IPS-18a (cell line): ENCODE measurements around the gene PPP3R1.

Experiments
- H3K27ac ChIP-seq: one replicate; pipeline ENCODE4 v1.5.1; 2013; ENCODE audit warnings: low read length
- H3K27me3 ChIP-seq: one replicate; pipeline ENCODE4 v1.6.1; 2013; ENCODE audit warnings: mild to moderate bottlenecking, low read length; ENCODE audit not compliant: control insufficient read depth, insufficient read depth
- H3K36me3 ChIP-seq: one replicate; pipeline ENCODE4 v1.6.1; 2013; ENCODE audit warnings: low read depth, low read length; ENCODE audit not compliant: control insufficient read depth
- H3K4me1 ChIP-seq: one replicate; pipeline ENCODE4 v1.6.1; 2013; ENCODE audit warnings: low read depth, low read length; ENCODE audit not compliant: control insufficient read depth
- H3K4me3 ChIP-seq: one replicate; pipeline ENCODE4 v1.5.1; 2013; ENCODE audit warnings: low read length
- H3K9ac ChIP-seq: one replicate; pipeline ENCODE4 v1.6.1; 2013; ENCODE audit warnings: mild to moderate bottlenecking, low read length, moderate library complexity
- H3K9me3 ChIP-seq: one replicate; pipeline ENCODE4 v1.6.1; 2013; ENCODE audit warnings: low read depth, low read length; ENCODE audit not compliant: control insufficient read depth

PPP3R1 gene

DNA sequence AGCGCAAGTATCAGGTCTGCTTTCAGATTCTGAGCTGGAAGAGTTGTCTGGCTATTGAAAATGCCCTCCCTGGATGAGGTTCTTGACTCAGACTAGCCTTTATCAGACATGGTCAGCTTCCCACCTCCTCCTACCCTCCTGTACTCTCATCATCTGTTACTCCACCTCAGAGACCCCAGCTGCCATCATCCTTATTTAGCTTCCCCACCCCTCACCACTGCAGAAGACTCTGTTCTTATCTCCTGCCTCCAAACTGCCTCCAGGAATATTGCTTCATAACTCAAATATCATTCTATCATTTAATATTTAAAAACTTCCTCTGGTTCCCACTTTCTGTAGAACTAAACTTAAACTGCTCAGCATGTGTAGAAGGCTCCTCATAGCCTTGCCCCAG lies 31.1 kb upstream of the PPP3R1 start:
- no peaks in the 10 kb centered on the region for H3K9me3 ChIP-seq
- no peaks in the 10 kb centered on the region for H3K27me3 ChIP-seq
- H3K36me3 ChIP-seq: no peaks in the 10 kb centered on the region
- no peak overlapping the region for H3K27ac ChIP-seq
- no peaks in the 10 kb centered on the region for H3K4me1 ChIP-seq
- H3K9ac ChIP-seq: no peak overlapping the region
- no peak overlapping the region for H3K4me3 ChIP-seq

DNA sequence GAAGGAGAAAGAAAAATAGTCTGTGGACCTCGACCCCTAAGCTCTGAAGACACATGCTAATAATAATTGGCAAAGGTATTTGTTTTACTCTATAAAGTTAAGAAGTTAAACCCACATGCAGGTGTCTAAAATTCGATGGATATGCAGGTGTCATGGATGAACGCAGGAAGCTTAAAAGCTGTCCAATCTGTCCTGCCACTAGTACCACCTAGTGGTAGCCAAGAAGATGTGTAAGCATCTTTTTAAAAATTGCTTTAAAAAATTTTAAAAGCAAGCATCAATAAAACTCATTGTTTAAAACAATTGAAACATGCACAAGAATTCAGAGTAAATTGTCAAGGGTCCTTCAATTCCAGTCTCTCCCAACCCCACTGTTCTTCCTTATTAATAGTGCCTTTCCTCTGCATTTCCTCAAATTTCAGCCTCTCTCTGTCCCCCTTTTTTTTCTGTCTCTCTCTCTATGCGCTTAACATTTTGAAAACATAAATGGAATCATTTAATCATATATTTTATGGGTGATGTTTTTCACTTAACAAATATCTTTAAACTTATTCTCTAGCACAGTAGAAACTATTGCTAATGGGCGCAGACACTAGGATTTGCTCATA lies 30.6 kb upstream of the PPP3R1 start:
- H3K36me3 ChIP-seq: no peaks in the 10 kb centered on the region
- H3K9ac ChIP-seq: no peak overlapping the region
- no peak overlapping the region for H3K4me3 ChIP-seq
- H3K27me3 ChIP-seq: no peaks in the 10 kb centered on the region
- H3K4me1 ChIP-seq: no peaks in the 10 kb centered on the region
- no peaks in the 10 kb centered on the region for H3K9me3 ChIP-seq
- H3K27ac ChIP-seq: no peak overlapping the region

DNA sequence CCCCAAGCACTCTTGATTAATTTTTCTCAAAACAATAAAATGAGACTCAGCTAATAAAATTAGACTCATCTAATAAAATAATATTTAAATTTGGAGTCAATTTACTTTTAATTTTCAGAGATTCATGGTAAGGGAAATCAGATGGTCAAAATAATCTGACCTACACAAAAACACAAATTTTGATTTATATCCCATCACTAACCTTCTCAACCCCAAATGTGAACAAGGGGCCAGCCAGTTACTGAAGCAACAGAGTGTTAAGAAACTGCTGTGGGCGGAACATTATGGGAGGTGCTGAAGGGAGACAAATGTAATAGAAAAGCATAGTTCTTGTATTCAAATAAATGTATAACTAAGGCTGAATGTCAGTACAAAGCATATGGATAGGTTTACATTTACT lies 28.5 kb upstream of the PPP3R1 start:
- no peaks in the 10 kb centered on the region for H3K27me3 ChIP-seq
- no peaks in the 10 kb centered on the region for H3K36me3 ChIP-seq
- H3K27ac ChIP-seq: no peak overlapping the region
- no peak overlapping the region for H3K4me3 ChIP-seq
- H3K9ac ChIP-seq: no peak overlapping the region
- H3K9me3 ChIP-seq: no peaks in the 10 kb centered on the region
- H3K4me1 ChIP-seq: no peaks in the 10 kb centered on the region

DNA sequence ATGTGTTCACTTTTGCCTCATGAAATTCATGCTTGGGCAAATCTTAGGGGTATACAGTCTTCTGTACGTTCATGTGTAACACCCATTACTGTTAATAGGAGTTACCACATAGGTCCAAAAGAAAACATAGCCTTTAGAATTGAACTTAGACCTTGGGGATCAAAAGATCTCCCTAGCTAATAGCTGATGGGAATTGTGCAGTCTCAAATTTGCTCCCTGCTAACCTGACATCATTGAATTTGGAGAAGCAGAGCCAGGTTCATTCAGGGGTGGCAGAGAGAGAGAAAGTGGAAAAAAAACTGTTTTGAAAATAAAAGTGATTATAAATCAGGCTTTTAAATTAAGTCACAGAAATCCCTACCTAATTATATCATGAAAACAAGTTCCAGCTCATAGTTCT lies 28.0 kb upstream of the PPP3R1 start:
- Histone ChIP-seq H3K9me3 (no peaks in the 10 kb centered on the region), H3K4me1 (no peaks in the 10 kb centered on the region), H3K27ac (no peak overlapping the region), H3K9ac (no peak overlapping the region), H3K4me3 (no peak overlapping the region), H3K36me3 (no peaks in the 10 kb centered on the region), H3K27me3 (no peaks in the 10 kb centered on the region)

DNA sequence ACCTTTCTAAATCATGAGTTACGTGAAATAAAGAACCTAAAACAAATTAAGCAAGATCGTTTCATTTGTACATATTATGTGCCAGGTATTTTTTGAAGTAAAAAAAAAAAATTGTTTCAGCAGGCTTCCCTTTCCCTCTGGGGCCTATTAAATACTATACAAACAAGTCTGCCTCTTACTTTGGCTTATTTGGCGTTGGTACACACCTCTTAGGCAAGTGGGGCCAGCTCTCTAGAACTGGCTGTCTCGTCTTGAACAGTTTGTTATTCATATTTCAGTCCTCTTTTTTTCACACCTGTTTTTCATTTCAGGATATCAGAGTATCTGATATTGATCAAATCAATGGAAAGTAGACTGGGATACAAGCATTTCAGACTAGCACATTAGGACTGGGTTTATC lies 27.4 kb upstream of the PPP3R1 start:
- no peak overlapping the region for H3K9ac ChIP-seq
- no peaks in the 10 kb centered on the region for H3K4me1 ChIP-seq
- no peak overlapping the region for H3K4me3 ChIP-seq
- no peaks in the 10 kb centered on the region for H3K27me3 ChIP-seq
- H3K36me3 ChIP-seq: no peaks in the 10 kb centered on the region
- H3K9me3 ChIP-seq: no peaks in the 10 kb centered on the region
- no peak overlapping the region for H3K27ac ChIP-seq

DNA sequence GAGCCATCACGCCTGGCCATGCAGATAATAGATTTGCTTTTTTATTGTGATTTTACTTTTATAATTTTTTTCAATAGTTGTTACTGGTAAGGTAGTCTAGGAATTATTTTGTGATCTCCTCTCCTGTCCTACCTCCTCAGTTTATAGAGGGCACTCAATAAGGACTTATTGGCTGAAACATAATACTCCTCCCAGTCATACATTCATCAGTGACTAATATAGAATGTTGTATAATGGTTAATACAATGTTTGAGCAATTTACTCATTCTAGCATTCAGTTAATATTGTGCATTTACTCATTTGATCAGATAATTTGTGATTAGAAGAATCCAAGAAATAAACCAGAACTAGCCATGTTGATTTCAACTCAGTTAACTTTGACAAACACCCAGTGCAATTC lies 25.8 kb upstream of the PPP3R1 start:
- H3K4me3 ChIP-seq: no peak overlapping the region
- no peaks in the 10 kb centered on the region for H3K9me3 ChIP-seq
- H3K27me3 ChIP-seq: no peaks in the 10 kb centered on the region
- H3K27ac ChIP-seq: no peak overlapping the region
- no peak overlapping the region for H3K9ac ChIP-seq
- no peaks in the 10 kb centered on the region for H3K4me1 ChIP-seq
- H3K36me3 ChIP-seq: no peaks in the 10 kb centered on the region

DNA sequence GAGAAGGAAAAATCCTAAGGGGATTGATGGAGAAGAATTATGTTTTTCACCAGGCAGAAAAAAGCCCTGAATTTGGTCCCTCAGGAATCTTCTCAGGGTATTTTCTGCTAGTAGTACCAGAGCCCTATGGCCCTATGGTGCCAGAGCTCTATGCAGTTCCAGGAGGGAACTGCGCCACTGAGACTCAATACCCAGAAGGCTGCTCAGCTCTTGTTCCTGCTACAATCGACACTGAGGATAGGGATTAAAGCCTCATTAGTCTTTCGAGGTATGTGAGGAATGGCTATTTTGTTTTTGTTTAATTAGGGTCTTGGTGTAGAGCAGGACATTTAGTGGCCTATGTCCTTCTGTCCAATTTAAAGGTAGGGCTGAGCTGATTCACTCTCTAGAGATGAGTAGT lies 21.7 kb upstream of the PPP3R1 start:
- Histone ChIP-seq H3K9me3 (no peaks in the 10 kb centered on the region), H3K27me3 (no peaks in the 10 kb centered on the region), H3K36me3 (no peaks in the 10 kb centered on the region), H3K9ac (no peak overlapping the region), H3K4me3 (no peak overlapping the region), H3K4me1 (no peaks in the 10 kb centered on the region), H3K27ac (no peak overlapping the region)

DNA sequence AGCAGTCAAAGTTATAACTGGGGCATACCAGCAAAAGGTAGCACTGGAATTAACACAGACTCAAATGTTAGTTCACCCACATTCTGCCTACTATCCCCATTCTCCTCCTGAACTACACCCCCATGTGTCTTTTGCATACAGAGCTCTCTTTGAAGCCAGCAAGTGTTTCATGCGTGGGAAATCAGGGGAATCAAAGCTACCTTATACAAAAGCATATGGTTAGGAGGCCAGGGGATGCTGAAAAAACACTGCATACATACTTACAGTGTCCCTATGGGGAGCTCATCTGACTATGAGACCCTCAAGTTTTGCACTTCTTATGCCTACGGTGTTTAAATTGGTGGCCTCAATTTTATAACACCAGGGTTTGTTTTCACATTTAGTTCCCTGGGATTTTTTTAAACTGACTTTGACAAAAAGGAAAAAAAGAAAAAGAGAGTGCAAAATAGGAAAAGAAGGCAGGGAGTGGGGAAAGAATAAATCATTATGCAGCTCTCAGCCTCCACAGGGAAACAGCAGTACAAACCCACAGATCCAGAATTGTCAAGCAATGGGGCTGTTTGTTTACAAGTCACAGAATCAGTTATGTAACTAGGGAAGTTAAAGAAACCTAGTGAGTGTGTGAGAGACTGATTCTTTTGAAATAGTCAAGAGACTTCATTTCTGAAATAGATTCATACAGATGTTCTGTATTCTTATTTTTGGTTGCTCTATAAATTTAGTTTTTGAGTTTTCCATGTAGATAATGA lies 20.1 kb upstream of the PPP3R1 start:
- Histone ChIP-seq H3K27ac (no peak overlapping the region), H3K9me3 (no peaks in the 10 kb centered on the region), H3K36me3 (no peaks in the 10 kb centered on the region), H3K4me1 (no peaks in the 10 kb centered on the region), H3K27me3 (no peaks in the 10 kb centered on the region), H3K4me3 (no peak overlapping the region), H3K9ac (no peak overlapping the region)

DNA sequence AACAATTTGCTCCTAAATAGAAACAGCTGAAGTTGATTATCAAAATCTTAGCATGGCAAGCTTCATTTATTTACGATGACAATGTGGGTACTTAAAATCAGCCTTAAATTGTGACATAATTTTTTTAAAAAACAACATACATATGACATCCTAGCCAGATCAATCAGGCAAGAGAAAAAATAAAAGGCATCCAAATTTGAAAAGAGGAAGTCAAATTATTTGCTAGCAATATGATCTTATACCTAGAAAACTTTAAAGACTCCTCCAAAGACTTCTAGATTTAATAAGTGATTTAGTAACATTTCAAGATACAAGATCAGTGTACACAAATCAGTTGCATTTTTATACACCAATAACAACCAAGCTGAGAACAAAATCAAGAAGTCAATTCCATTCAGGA lies 14.3 kb upstream of the PPP3R1 start:
- Histone ChIP-seq H3K27me3 (no peaks in the 10 kb centered on the region), H3K36me3 (no peaks in the 10 kb centered on the region), H3K9me3 (no peaks in the 10 kb centered on the region), H3K9ac (no peak overlapping the region), H3K4me1 (no peaks in the 10 kb centered on the region), H3K27ac (no peak overlapping the region), H3K4me3 (no peak overlapping the region)

DNA sequence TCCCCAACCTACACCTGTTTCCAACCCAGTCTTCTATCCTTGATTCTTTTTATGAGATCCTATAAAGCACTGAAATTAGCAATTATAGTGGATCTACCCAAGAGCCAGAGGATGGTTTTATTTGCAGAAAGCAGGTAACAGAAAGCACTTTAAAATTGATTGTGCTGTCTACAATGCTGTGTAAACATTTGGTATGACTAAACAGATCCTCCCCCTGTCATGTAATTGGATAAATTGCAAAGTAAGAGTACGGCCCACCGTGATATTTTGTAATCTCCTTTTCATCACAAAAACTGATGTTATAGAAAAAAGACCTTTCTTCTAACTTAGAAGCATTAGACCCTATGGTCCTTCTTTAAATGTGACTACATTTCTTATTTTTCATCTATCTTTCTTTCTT lies 11.3 kb upstream of the PPP3R1 start:
- Histone ChIP-seq H3K4me1 (no peaks in the 10 kb centered on the region), H3K27ac (no peak overlapping the region), H3K36me3 (no peaks in the 10 kb centered on the region), H3K9ac (no peak overlapping the region), H3K27me3 (no peaks in the 10 kb centered on the region), H3K9me3 (no peaks in the 10 kb centered on the region), H3K4me3 (no peak overlapping the region)

DNA sequence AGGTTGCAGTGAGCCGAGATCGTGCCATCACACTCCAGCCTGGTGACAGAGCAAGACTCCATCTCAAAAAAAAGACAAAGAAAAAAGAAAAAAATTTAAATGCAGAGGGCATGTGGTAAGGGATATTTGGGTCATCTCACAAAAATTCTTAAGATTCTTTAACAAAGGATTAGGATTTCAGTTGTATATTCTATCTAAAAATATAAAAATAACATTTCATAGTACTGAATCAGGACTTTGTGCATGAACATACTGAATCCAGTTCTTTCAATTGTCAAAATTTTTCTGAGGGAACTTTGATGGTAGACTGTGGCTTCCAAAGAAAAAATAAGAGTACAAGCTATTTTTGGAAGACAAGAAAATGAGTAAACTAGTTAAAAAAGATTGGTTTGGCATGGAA lies 6.5 kb upstream of the PPP3R1 start:
- H3K27ac ChIP-seq: no peak overlapping the region
- H3K4me3 ChIP-seq: no peak overlapping the region
- no peaks in the 10 kb centered on the region for H3K36me3 ChIP-seq
- H3K4me1 ChIP-seq: peaks cover 11% of the 10 kb centered on the region
- H3K9me3 ChIP-seq: no peaks in the 10 kb centered on the region
- H3K27me3 ChIP-seq: no peaks in the 10 kb centered on the region
- H3K9ac ChIP-seq: no peak overlapping the region

DNA sequence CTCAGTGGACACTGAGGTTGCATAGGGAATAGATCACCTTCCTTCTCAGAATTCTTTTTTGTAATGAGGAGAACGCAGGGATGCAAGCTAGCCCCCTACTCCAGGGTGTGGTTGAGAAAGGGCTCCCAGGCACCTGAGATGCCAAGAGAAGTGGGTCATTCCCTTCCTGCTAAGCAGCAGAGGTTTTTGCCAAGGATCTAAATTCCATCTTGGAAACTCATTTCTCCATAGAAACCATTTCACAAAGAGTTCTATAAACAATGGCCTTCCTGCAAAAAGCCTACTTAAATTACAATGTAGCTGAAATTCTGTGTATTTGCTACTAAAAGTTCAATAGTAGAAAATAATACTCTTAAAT lies 3.7 kb upstream of the PPP3R1 start:
- H3K4me3 ChIP-seq: no peak overlapping the region
- no peak overlapping the region for H3K9ac ChIP-seq

More for the DNA sequence above, 3.7 kb upstream of the PPP3R1 start:
- H3K27me3 ChIP-seq: no peaks in the 10 kb centered on the region
- H3K9me3 ChIP-seq: no peaks in the 10 kb centered on the region
- H3K27ac ChIP-seq: peak overlapping the region; percentile 22
- no peaks in the 10 kb centered on the region for H3K36me3 ChIP-seq
- H3K4me1 ChIP-seq: peaks cover 11% of the 10 kb centered on the region
